Measurements from ENCODE around the gene TAP2.

DNA sequence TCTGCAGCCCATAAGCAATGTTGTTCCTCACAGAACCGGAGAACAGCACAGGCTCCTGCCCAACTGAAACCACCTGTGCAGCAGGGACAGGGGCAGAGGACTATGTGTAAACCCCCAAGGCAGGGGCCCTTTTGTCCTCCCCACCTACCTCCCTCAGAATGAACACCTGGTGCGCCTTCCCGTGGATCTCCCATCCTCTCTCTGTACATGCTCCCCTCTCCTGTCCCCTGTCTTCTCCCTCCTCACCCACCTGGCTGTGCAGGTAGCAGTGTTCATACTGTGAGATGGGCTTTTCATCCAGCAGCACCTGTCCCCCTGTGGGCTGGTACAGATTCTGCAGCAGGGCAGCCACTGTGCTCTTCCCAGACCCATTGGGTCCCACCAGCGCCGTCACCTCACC is 8.5 kb downstream of the TAP2 start:
- TF ChIP-seq, protein P1, sequence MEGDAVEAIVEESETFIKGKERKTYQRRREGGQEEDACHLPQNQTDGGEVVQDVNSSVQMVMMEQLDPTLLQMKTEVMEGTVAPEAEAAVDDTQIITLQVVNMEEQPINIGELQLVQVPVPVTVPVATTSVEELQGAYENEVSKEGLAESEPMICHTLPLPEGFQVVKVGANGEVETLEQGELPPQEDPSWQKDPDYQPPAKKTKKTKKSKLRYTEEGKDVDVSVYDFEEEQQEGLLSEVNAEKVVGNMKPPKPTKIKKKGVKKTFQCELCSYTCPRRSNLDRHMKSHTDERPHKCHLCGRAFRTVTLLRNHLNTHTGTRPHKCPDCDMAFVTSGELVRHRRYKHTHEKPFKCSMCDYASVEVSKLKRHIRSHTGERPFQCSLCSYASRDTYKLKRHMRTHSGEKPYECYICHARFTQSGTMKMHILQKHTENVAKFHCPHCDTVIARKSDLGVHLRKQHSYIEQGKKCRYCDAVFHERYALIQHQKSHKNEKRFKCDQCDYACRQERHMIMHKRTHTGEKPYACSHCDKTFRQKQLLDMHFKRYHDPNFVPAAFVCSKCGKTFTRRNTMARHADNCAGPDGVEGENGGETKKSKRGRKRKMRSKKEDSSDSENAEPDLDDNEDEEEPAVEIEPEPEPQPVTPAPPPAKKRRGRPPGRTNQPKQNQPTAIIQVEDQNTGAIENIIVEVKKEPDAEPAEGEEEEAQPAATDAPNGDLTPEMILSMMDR (IDR thresholded peaks at IDR 0.05 in 2 of 3, conservative IDR thresholded peaks at IDR 0.05 in 1 of 3; ENCODE audit: control insufficient read depth in 2 of 3, extremely low read depth in 1 of 3, insufficient read depth in 1 of 3, low read depth in 3 of 3, low read length in 3 of 3), result no peak
- TF ChIP-seq NFYA (IDR thresholded peaks at IDR 0.05; ENCODE audit: borderline replicate concordance, low read depth, low read length), result no peak
- TF ChIP-seq, protein P2, sequence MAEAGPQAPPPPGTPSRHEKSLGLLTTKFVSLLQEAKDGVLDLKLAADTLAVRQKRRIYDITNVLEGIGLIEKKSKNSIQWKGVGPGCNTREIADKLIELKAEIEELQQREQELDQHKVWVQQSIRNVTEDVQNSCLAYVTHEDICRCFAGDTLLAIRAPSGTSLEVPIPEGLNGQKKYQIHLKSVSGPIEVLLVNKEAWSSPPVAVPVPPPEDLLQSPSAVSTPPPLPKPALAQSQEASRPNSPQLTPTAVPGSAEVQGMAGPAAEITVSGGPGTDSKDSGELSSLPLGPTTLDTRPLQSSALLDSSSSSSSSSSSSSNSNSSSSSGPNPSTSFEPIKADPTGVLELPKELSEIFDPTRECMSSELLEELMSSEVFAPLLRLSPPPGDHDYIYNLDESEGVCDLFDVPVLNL (IDR thresholded peaks at IDR 0.05; ENCODE audit: low read depth, low read length), result no peak
- no peak for TF ChIP-seq RBBP5 (conservative IDR thresholded peaks at IDR 0.05)
- no peak for TF ChIP-seq HDAC2 (IDR thresholded peaks at IDR 0.05)
- TF ChIP-seq, protein P3, sequence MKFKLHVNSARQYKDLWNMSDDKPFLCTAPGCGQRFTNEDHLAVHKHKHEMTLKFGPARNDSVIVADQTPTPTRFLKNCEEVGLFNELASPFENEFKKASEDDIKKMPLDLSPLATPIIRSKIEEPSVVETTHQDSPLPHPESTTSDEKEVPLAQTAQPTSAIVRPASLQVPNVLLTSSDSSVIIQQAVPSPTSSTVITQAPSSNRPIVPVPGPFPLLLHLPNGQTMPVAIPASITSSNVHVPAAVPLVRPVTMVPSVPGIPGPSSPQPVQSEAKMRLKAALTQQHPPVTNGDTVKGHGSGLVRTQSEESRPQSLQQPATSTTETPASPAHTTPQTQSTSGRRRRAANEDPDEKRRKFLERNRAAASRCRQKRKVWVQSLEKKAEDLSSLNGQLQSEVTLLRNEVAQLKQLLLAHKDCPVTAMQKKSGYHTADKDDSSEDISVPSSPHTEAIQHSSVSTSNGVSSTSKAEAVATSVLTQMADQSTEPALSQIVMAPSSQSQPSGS (IDR thresholded peaks at IDR 0.05; ENCODE audit: low read length), result no peak
- no peak for TF ChIP-seq POLR2A (IDR thresholded peaks at IDR 0.05; ENCODE audit: low read depth, low read length)
- TF ChIP-seq FOS (IDR thresholded peaks at IDR 0.05; ENCODE audit: borderline replicate concordance, extremely low read depth, insufficient read length), result no peak
- TF ChIP-seq, protein P4, sequence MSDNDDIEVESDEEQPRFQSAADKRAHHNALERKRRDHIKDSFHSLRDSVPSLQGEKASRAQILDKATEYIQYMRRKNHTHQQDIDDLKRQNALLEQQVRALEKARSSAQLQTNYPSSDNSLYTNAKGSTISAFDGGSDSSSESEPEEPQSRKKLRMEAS (IDR thresholded peaks at IDR 0.05; ENCODE audit: low read depth, low read length), result no peak
- no peak for TF ChIP-seq SRF (IDR thresholded peaks at IDR 0.05; ENCODE audit: low read depth in 2 of 2, low read length in 2 of 2)

Data from GM12878 (cell line).